Motor neuron (in vitro differentiated cells): Measurements from ENCODE around the gene PTPRJ. TPM values are rescaled to one million over a fixed set of nuclear protein-coding genes. Genes with fewer than 3 reads are reported as not detected.
"Not testable (repeated sequence)": the region's sequence is repeated elsewhere in the genome, so short reads cannot be mapped to it uniquely, and the experiment has no call there.

Source experiments
- ATAC-seq, 8 experiments: fragments of 200-7000 bp; cut with Tn5 transposase; replicated peaks in 6 of 8; 2 replicates each; pipeline ENCODE4 v1.8.0; 2021; ENCODE audit warnings: mild to moderate bottlenecking in 8 of 8, moderate library complexity in 8 of 8
- H3K27ac ChIP-seq, 2 donors: fragments of 250-450 bp; sonication (Bioruptor Pico); 2 replicates each; pipeline ENCODE4 v1.9.0; 2021; ENCODE audit warnings: antibody characterized with exemption in 2 of 2, mild to moderate bottlenecking in 2 of 2, moderate library complexity in 1 of 2
- H3K4me1 ChIP-seq, 2 donors: fragments of 250-450 bp; sonication (Bioruptor Pico); replicated peaks in 1 of 2; 2 replicates each; pipeline ENCODE4 v1.6.1; 2021; ENCODE audit warnings: antibody characterized with exemption in 2 of 2, mild to moderate bottlenecking in 2 of 2, moderate library complexity in 1 of 2
- H3K4me3 ChIP-seq, 5 donors: fragments of 250-450 bp; sonication (Bioruptor Pico); 2 replicates each; pipeline ENCODE4 v1.9.0; 2021; ENCODE audit warnings: antibody characterized with exemption in 5 of 5, mild to moderate bottlenecking in 5 of 5, moderate library complexity in 4 of 5
- WGBS, 10 experiments: fragments of 450-650 bp; shearing (Covaris generic); methylation state at CpG; one replicate each; pipeline ENCODE4 v1.0.0; 2022; 5-methylcytosine and 5-hydroxymethylcytosine counted together
- in situ Hi-C, 9 experiments: fragments of 400-800 bp; cut with MboI; loops; one replicate each; pipeline ENCODE4 v1.15.0; 2021; ENCODE audit warnings: low sequenced_read_pairs in 9 of 9, low pct_unique_long_range_greater_than_20kb in 2 of 9; ENCODE audit not compliant: unreplicated experiment in 9 of 9
- total RNA-seq, 8 experiments: library from RNA; unstranded; fragments of 300-600 nt; gene quantifications; 2 replicates each; pipeline versions ENCODE4 v1.2.3 to v1.2.4, GENCODE V29; 2022

Gene PTPRJ
- 10 to 100 TPM in 2 of 8 experiments, 1 to 10 TPM in 6; 4.6 to 12.5 (median 7.8) TPM for total RNA-seq

GRCh38 chr11:47980088-47980906, at the start of gene PTPRJ:
PTPRJ (plus strand) TSS chr11:47980559; CDS start chr11:47980913, 354 bp downstream.
- 20% methylated on average over 2 of the region's 111 CpGs; no CpG with 5 or more reads in 9 of the 10 experiments for WGBS, 10 experiments
- Histone ChIP-seq H3K4me1 (peaks cover 6 to 7% of the 10 kb centered on the region in 2 donors), H3K4me3 (peak within 1 kb of the TSS; percentile 67 to 97 (median 79)), H3K27ac (peak within 1 kb of the TSS; percentile 55 to 78)
- peak; percentile 64 to 91 (median 86) for ATAC-seq
- in situ Hi-C loops, result no loop called here

GRCh38 chr11:47932544-47932943, 47.8 kb upstream of the PTPRJ start:
- in situ Hi-C loops, result loop anchor here in 6 of 9 experiments (10.0 to 25.0 kb wide), 3 partner anchors 105 to 180 kb away; no protein-coding TSS in a partner anchor
- no peak overlapping the region for H3K27ac ChIP-seq
- no peak for ATAC-seq

GRCh38 chr11:47933797-47934196, 46.6 kb upstream of the PTPRJ start:
- not testable (repeated sequence) for H3K27ac ChIP-seq, ATAC-seq, H3K4me1 ChIP-seq, H3K4me3 ChIP-seq
- WGBS, 10 experiments, result 67 to 100% (median 89%) methylated on average over 1 to 8 of the region's 12 CpGs; no CpG with 5 or more reads in 2 of the 10 experiments
- in situ Hi-C loops, result loop anchor here in 6 of 9 experiments (10.0 to 25.0 kb wide), 3 partner anchors 104 to 179 kb away; no protein-coding TSS in a partner anchor

More at GRCh38 chr11:47932544-47932943, 47.8 kb upstream of the PTPRJ start:
- no peak overlapping the region for H3K4me3 ChIP-seq
- H3K4me1 ChIP-seq, result no peaks in the 10 kb centered on the region

- Histone ChIP-seq H3K4me3 (no peak overlapping the region), H3K4me1 (no peaks in the 10 kb centered on the region), H3K27ac (no peak overlapping the region)
- WGBS, 10 experiments, result 56 to 100% (median 81%) methylated on average over 1 to 6 of the region's 7 CpGs
- in situ Hi-C loops, result loop anchor here in 6 of 9 experiments (10.0 to 25.0 kb wide), 3 partner anchors 98 to 173 kb away; no protein-coding TSS in a partner anchor
- ATAC-seq, result no peak
Measured at GRCh38 chr11:47938791-47939560, 41.4 kb upstream of the PTPRJ start.

GRCh38 chr11:47940904-47941649, 39.3 kb upstream of the PTPRJ start:
- peak in 3 of 8 experiments; percentile 56 to 71 (median 64) for ATAC-seq
- in situ Hi-C loops, result loop anchor here in 5 of 9 experiments (25.0 kb wide), 2 partner anchors 96 to 171 kb away; no protein-coding TSS in a partner anchor
- no peaks in the 10 kb centered on the region for H3K4me1 ChIP-seq
- H3K4me3 ChIP-seq, result no peak overlapping the region
- H3K27ac ChIP-seq, result no peak overlapping the region
- WGBS, 10 experiments, result 56 to 100% (median 95%) methylated on average over 1 to 5 of the region's 8 CpGs; no CpG with 5 or more reads in 2 of the 10 experiments

- in situ Hi-C loops, result loop anchor here in 5 of 9 experiments (25.0 kb wide), 2 partner anchors 95 to 170 kb away; no protein-coding TSS in a partner anchor
- H3K4me1 ChIP-seq, result no peaks in the 10 kb centered on the region
- WGBS, 10 experiments, result 59 to 100% (median 80%) methylated on average over 1 to 6 of the region's 7 CpGs; no CpG with 5 or more reads in 2 of the 10 experiments
- no peak overlapping the region for H3K4me3 ChIP-seq
- no peak overlapping the region for H3K27ac ChIP-seq
- ATAC-seq, result peak in 1 of 8 experiments; percentile 30
Measured at GRCh38 chr11:47941907-47942558, 38.3 kb upstream of the PTPRJ start.

- Histone ChIP-seq H3K27ac (no peak overlapping the region), H3K4me1 (no peaks in the 10 kb centered on the region), H3K4me3 (no peak overlapping the region)
- WGBS, 10 experiments, result 19 to 64% (median 45%) methylated on average over 1 to 5 of the region's 15 CpGs; no CpG with 5 or more reads in 4 of the 10 experiments
- in situ Hi-C loops, result loop anchor here in 5 of 9 experiments (25.0 kb wide), 2 partner anchors 93 to 168 kb away; no protein-coding TSS in a partner anchor
- ATAC-seq, result peak in 1 of 8 experiments; percentile 9
Measured at GRCh38 chr11:47943721-47944586, 36.4 kb upstream of the PTPRJ start.

- no peak overlapping the region for H3K27ac ChIP-seq
- ATAC-seq, result peak in 2 of 8 experiments; percentile 8 to 61
- H3K4me1 ChIP-seq, result no peaks in the 10 kb centered on the region
- no peak overlapping the region for H3K4me3 ChIP-seq
- in situ Hi-C loops, result loop anchor here in 5 of 9 experiments (25.0 kb wide), 2 partner anchors 93 to 168 kb away; no protein-coding TSS in a partner anchor
Measured at GRCh38 chr11:47944632-47945031, 35.7 kb upstream of the PTPRJ start.

GRCh38 chr11:47946682-47947559, 33.4 kb upstream of the PTPRJ start:
- Histone ChIP-seq H3K27ac (no peak overlapping the region), H3K4me3 (no peak overlapping the region), H3K4me1 (no peaks in the 10 kb centered on the region)
- in situ Hi-C loops, result loop anchor here in 5 of 9 experiments (25.0 kb wide), 2 partner anchors 90 to 165 kb away; no protein-coding TSS in a partner anchor
- 0 to 100% (median 77%) methylated on average over 1 to 9 of the region's 10 CpGs; no CpG with 5 or more reads in 1 of the 10 experiments for WGBS, 10 experiments
- ATAC-seq, result peak; percentile 38 to 98 (median 58)

GRCh38 chr11:47948137-47948536, 32.2 kb upstream of the PTPRJ start:
- Histone ChIP-seq H3K27ac (no peak overlapping the region), H3K4me1 (no peaks in the 10 kb centered on the region), H3K4me3 (no peak overlapping the region)
- peak in 2 of 8 experiments; percentile 9 to 23 for ATAC-seq
- in situ Hi-C loops, result loop anchor here in 5 of 9 experiments (25.0 kb wide), 2 partner anchors 89 to 164 kb away; no protein-coding TSS in a partner anchor
- 33 to 100% (median 70%) methylated on average over 1 to 2 of the region's 3 CpGs; no CpG with 5 or more reads in 3 of the 10 experiments for WGBS, 10 experiments
